Aorta (tissue), 5 donors: ENCODE data around the gene GNRHR. TPM values are rescaled to one million over a fixed set of nuclear protein-coding genes. Genes with fewer than 3 reads are reported as not detected.

ENCODE experiments used
- ATAC-seq: fragments of 200-7000 bp; cut with Tn5 transposase; one replicate; pipeline ENCODE4 v1.9.1; 2022; ENCODE audit warnings: moderate library complexity; ENCODE audit not compliant: low FRiP score
- DNase-seq, 2 donors: peaks; one replicate each; pipeline ENCODE4 v3.0.0-alpha.2; 2020
- H3K27ac ChIP-seq, 2 donors: one replicate each; pipeline ENCODE4 v1.5.1; 2013; ENCODE audit warnings: low read length in 2 of 2, mild to moderate bottlenecking in 2 of 2, moderate library complexity in 2 of 2, control low read depth in 1 of 2, inconsistent platforms in 1 of 2, low read depth in 1 of 2
- H3K27me3 ChIP-seq, 2 donors: one replicate each; pipeline ENCODE4 v1.6.1; 2013; ENCODE audit warnings: control low read depth in 1 of 2, low read length in 1 of 2, mild to moderate bottlenecking in 1 of 2, moderate library complexity in 1 of 2; ENCODE audit not compliant: insufficient read depth in 2 of 2, control insufficient read depth in 1 of 2
- H3K36me3 ChIP-seq, 2 donors: one replicate each; pipeline ENCODE4 v1.6.1; 2013; ENCODE audit warnings: control low read depth in 1 of 2, low read length in 1 of 2, mild to moderate bottlenecking in 1 of 2; ENCODE audit not compliant: insufficient read depth in 2 of 2, control insufficient read depth in 1 of 2
- H3K4me1 ChIP-seq, 2 donors: one replicate each; pipeline ENCODE4 v1.6.1; 2013; ENCODE audit warnings: low read length in 2 of 2, control low read depth in 1 of 2, mild to moderate bottlenecking in 1 of 2, moderate library complexity in 1 of 2; ENCODE audit not compliant: insufficient read depth in 2 of 2, control insufficient read depth in 1 of 2
- H3K4me3 ChIP-seq, 2 donors: one replicate each; pipeline ENCODE4 v1.5.1; 2013; ENCODE audit warnings: low read length in 2 of 2, control low read depth in 1 of 2, mild to moderate bottlenecking in 1 of 2
- H3K9me3 ChIP-seq: one replicate; pipeline ENCODE4 v1.6.1; 2013; ENCODE audit warnings: mild to moderate bottlenecking, low read length; ENCODE audit not compliant: control insufficient read depth
- WGBS, 2 donors: extraction: QIAGEN DNeasy Blood & Tissue Kit; methylation state at CpG; one replicate each; pipeline ENCODE4 v1.1.7; 2013; 5-methylcytosine and 5-hydroxymethylcytosine counted together
- intact Hi-C, 2 donors: fragments of 100-400 bp; cut with DNase I; formaldehyde crosslinking; loops; one replicate each; pipeline versions ENCODE4 v1.14.2 to v1.15.0; 2022
- long read RNA-seq, 2 donors: library from polyadenylated mRNA; unstranded; transcript quantifications; one replicate each; pipeline ENCODE4 v2.0.0, GENCODE V29; 2020 to 2021
- polyA plus RNA-seq, 2 donors: library from polyadenylated mRNA; stranded (reverse); fragments of 200-250 nt; gene quantifications; one replicate each; pipeline ENCODE4 v1.2.3, GENCODE V29; 2013
- total RNA-seq, 2 donors: library from RNA; stranded (reverse); fragmentation: NEBNext Ultra II Directional; extraction: Animal tissue kit (Norgen Biotek cat#: 25700); gene quantifications; one replicate each; pipeline ENCODE4 v1.2.1, GENCODE V29; 2021
- donor health status: healthy with polysubstance abuse.
- donor health status: Bipolar disorder and iron deficiency.
- donor health status: DM: no; HTN: no; CAD: no.
- donor health status: DM: no; HTN: no; CAD: no.
- donor health status: DM: yes; HTN: yes; CAD: no.

GNRHR gene
- total RNA-seq (not detected), polyA plus RNA-seq (not detected)
- long read RNA-seq, donor 1 = 0 reads
- long read RNA-seq, donor 2, partial matches to known transcripts = 0 of 1 reads
- long read RNA-seq, donor 2, other reads (novel, unspliced or antisense) = 1 of 1 reads

GRCh38 chr4:67754288-67754687, at the start of gene GNRHR:
GNRHR (minus strand) TSS chr4:67754388; CDS start chr4:67754335, 53 bp downstream.
- WGBS, 2 donors = 93 to 95% methylated on average over 3 of the region's 3 CpGs
- Histone ChIP-seq H3K4me1 (no peaks in the 10 kb centered on the region), H3K4me3 (no peak within 1 kb of the TSS), H3K27me3 (no peaks in the 10 kb centered on the region), H3K9me3 (no peaks in the 10 kb centered on the region), H3K27ac (no peak within 1 kb of the TSS), H3K36me3 (no peaks in the 10 kb centered on the region)
- DNase-seq (no peak), ATAC-seq (no peak)
- intact Hi-C loops = no loop called here

- H3K27ac ChIP-seq = no peak overlapping the region
- no peak for ATAC-seq
- intact Hi-C loops = no loop called here
These were observed 42.6 kb upstream of the GNRHR start for GRCh38 chr4:67796810-67797209.

GRCh38 chr4:67790721-67791120, 36.5 kb upstream of the GNRHR start:
- DNase-seq (no peak), ATAC-seq (no peak)
- intact Hi-C loops = no loop called here
- H3K27me3 ChIP-seq = no peaks in the 10 kb centered on the region
- H3K4me1 ChIP-seq = no peaks in the 10 kb centered on the region
- no peak overlapping the region for H3K4me3 ChIP-seq
- H3K27ac ChIP-seq = no peak overlapping the region
- no peaks in the 10 kb centered on the region for H3K36me3 ChIP-seq
- no peaks in the 10 kb centered on the region for H3K9me3 ChIP-seq

More at GRCh38 chr4:67796810-67797209, 42.6 kb upstream of the GNRHR start:
- H3K9me3 ChIP-seq = no peaks in the 10 kb centered on the region
- DNase-seq = no peak
- no peaks in the 10 kb centered on the region for H3K4me1 ChIP-seq
- no peak overlapping the region for H3K4me3 ChIP-seq
- no peaks in the 10 kb centered on the region for H3K27me3 ChIP-seq
- H3K36me3 ChIP-seq = no peaks in the 10 kb centered on the region

GRCh38 chr4:67787311-67787710, 33.1 kb upstream of the GNRHR start:
- ATAC-seq = no peak
- Histone ChIP-seq H3K4me1 (no peaks in the 10 kb centered on the region), H3K36me3 (no peaks in the 10 kb centered on the region), H3K27ac (no peak overlapping the region), H3K4me3 (no peak overlapping the region), H3K9me3 (no peaks in the 10 kb centered on the region), H3K27me3 (no peaks in the 10 kb centered on the region)
- WGBS, 2 donors = 93% methylated on average over 2 of the region's 2 CpGs
- intact Hi-C loops = no loop called here
- DNase-seq = no peak

- no peaks in the 10 kb centered on the region for H3K27me3 ChIP-seq
- intact Hi-C loops = no loop called here
- no peaks in the 10 kb centered on the region for H3K4me1 ChIP-seq
- no peak overlapping the region for H3K4me3 ChIP-seq
- WGBS, 2 donors = 51 to 56% methylated on average over 2 of the region's 2 CpGs
- DNase-seq = no peak
- no peaks in the 10 kb centered on the region for H3K9me3 ChIP-seq
- H3K36me3 ChIP-seq = no peaks in the 10 kb centered on the region
- H3K27ac ChIP-seq = no peak overlapping the region
- no peak for ATAC-seq
These were observed 31.3 kb upstream of the GNRHR start for GRCh38 chr4:67785528-67785927.

- Histone ChIP-seq H3K9me3 (no peaks in the 10 kb centered on the region), H3K27me3 (no peaks in the 10 kb centered on the region), H3K27ac (no peak overlapping the region), H3K4me1 (no peaks in the 10 kb centered on the region), H3K4me3 (no peak overlapping the region), H3K36me3 (no peaks in the 10 kb centered on the region)
- 88 to 93% methylated on average over 2 of the region's 2 CpGs for WGBS, 2 donors
- ATAC-seq = no peak
- intact Hi-C loops = no loop called here
- DNase-seq = no peak
These were observed 25.4 kb upstream of the GNRHR start for GRCh38 chr4:67779631-67780030.

GRCh38 chr4:67776746-67777145, 22.6 kb upstream of the GNRHR start:
- intact Hi-C loops = no loop called here
- no peak overlapping the region for H3K27ac ChIP-seq
- no peak for ATAC-seq

GRCh38 chr4:67770422-67770821, 16.2 kb upstream of the GNRHR start:
- Histone ChIP-seq H3K9me3 (no peaks in the 10 kb centered on the region), H3K27ac (no peak overlapping the region), H3K4me3 (no peak overlapping the region), H3K4me1 (peaks cover 0 to 4% of the 10 kb centered on the region in 2 donors), H3K27me3 (no peaks in the 10 kb centered on the region), H3K36me3 (no peaks in the 10 kb centered on the region)
- WGBS, 2 donors = 53 to 59% methylated on average over 3 of the region's 3 CpGs
- DNase-seq (no peak), ATAC-seq (no peak)
- intact Hi-C loops = no loop called here

More at GRCh38 chr4:67776746-67777145, 22.6 kb upstream of the GNRHR start:
- DNase-seq = no peak
- 45 to 58% methylated on average over 1 of the region's 1 CpG for WGBS, 2 donors
- Histone ChIP-seq H3K27me3 (no peaks in the 10 kb centered on the region), H3K9me3 (no peaks in the 10 kb centered on the region), H3K4me1 (no peaks in the 10 kb centered on the region), H3K4me3 (no peak overlapping the region), H3K36me3 (no peaks in the 10 kb centered on the region)

GRCh38 chr4:67765928-67766327, 11.7 kb upstream of the GNRHR start:
- Histone ChIP-seq H3K4me3 (no peak overlapping the region), H3K36me3 (no peaks in the 10 kb centered on the region), H3K27ac (no peak overlapping the region), H3K4me1 (peaks cover 0 to 4% of the 10 kb centered on the region in 2 donors), H3K27me3 (no peaks in the 10 kb centered on the region), H3K9me3 (no peaks in the 10 kb centered on the region)
- WGBS, 2 donors = 73 to 77% methylated on average over 1 of the region's 1 CpG
- intact Hi-C loops = no loop called here
- ATAC-seq = no peak
- DNase-seq = no peak
